K562 (cell line): Measurements from ENCODE around the gene ZC3H7B. TPM values are rescaled to one million over a fixed set of nuclear protein-coding genes. Genes with fewer than 3 reads are reported as not detected.

Source experiments
- ATAC-seq: fragments of 200-7000 bp; cut with Tn5 transposase; 3 replicates; pipeline ENCODE4 v1.9.1; 2020; ENCODE audit warnings: moderate library complexity
- BruUV-seq: library from RNA; stranded (reverse); fragments of 400-500 nt; replicated peaks from 2 replicates; lab custom pipeline; 2021; lab: Mats Ljungman, UMichigan
- CTCF ChIA-PET: fragments of 300-600 bp; formaldehyde crosslinking; extraction: SDS; loops from one replicate; lab custom pipeline; 2021; ENCODE audit warnings: low intra/inter-chr PET ratio; lab: Yijun Ruan, JAX
- POLR2A ChIA-PET: fragments of 300-600, 350-650 bp; sonication (Branson Sonifier 250); formaldehyde crosslinking; extraction: SDS; loops from one replicate; lab custom pipeline; 2021; ENCODE audit warnings: antibody characterized with exemption, inconsistent platforms; lab: Yijun Ruan, JAX
- DNase-seq, 4 experiments: peaks; one replicate each; pipeline versions ENCODE4 v3.0.0 to v3.0.0-alpha.2; 2011 to 2018; ENCODE audit warnings: low spot score in 3 of 4, mixed read lengths in 3 of 4; ENCODE audit errors: extremely low read depth in 1 of 4
- FAIRE-seq: peaks from 2 replicates; lab custom pipeline; 2011; peaks lifted over from hg19 to GRCh38; lab: Jason Lieb, UNC
- H2AFZ ChIP-seq: 2 replicates; pipeline ENCODE4 v1.6.0; 2011; ENCODE audit warnings: low read depth, low read length, control low read depth, inconsistent platforms
- H3K27ac ChIP-seq: fragments of 200-600 bp; 3 replicates; pipeline ENCODE4 v1.8.0; 2011; ENCODE audit warnings: low read depth, mild to moderate bottlenecking, control low read depth, inconsistent platforms, low read length, moderate library complexity, mixed read lengths; ENCODE audit errors: extremely low read depth
- H3K27me3 ChIP-seq, 2 experiments: fragments of 300-600 bp in 1 of 2; 2 replicates in 1 of 2; 3 replicates in 1 of 2; pipeline versions ENCODE4 v1.6.0 to v1.8.0; 2011; ENCODE audit warnings: inconsistent platforms in 2 of 2, low read length in 2 of 2, mild to moderate bottlenecking in 1 of 2, mixed read lengths in 1 of 2, moderate library complexity in 1 of 2; ENCODE audit not compliant: control insufficient read depth in 2 of 2, insufficient read depth in 2 of 2
- H3K36me3 ChIP-seq: fragments of 300-600 bp; 3 replicates; pipeline ENCODE4 v1.8.0; 2011; ENCODE audit warnings: mild to moderate bottlenecking, low read length, inconsistent platforms; ENCODE audit not compliant: control insufficient read depth, insufficient read depth
- H3K4me1 ChIP-seq, 2 experiments: fragments of 200-600 bp in 1 of 2; replicated peaks in 1 of 2; 2 replicates in 1 of 2; 3 replicates in 1 of 2; pipeline versions ENCODE4 v1.5.1 to v1.8.0; 2011; ENCODE audit warnings: inconsistent platforms in 2 of 2, low read length in 2 of 2, mild to moderate bottlenecking in 1 of 2, mixed read lengths in 1 of 2, moderate library complexity in 1 of 2; ENCODE audit not compliant: control insufficient read depth in 2 of 2, insufficient read depth in 2 of 2
- H3K4me2 ChIP-seq: 2 replicates; pipeline ENCODE4 v1.6.1; 2011; ENCODE audit warnings: low read length, control low read depth, inconsistent platforms, mixed read lengths; ENCODE audit not compliant: insufficient read depth
- H3K4me3 ChIP-seq: fragments of 200-600 bp; sonication (generic), shearing (Covaris generic); 2 replicates; pipeline ENCODE4 v1.5.1; 2016; ENCODE audit warnings: control low read depth, inconsistent platforms
- H3K79me2 ChIP-seq: fragments of 200-600 bp; 3 replicates; pipeline ENCODE4 v1.8.0; 2011; ENCODE audit warnings: low read length, inconsistent platforms; ENCODE audit not compliant: control insufficient read depth, insufficient read depth
- H3K9ac ChIP-seq, 2 experiments: 2 replicates each; pipeline versions ENCODE4 v1.6.0 to v1.6.1; 2011; ENCODE audit warnings: low read depth in 2 of 2, low read length in 2 of 2, control low read depth in 1 of 2, inconsistent platforms in 1 of 2, mild to moderate bottlenecking in 1 of 2, mixed read lengths in 1 of 2; ENCODE audit not compliant: insufficient read depth in 1 of 2
- H3K9me1 ChIP-seq: one replicate; pipeline ENCODE4 v1.6.0; 2011; ENCODE audit warnings: inconsistent platforms, mild to moderate bottlenecking, low read length, moderate library complexity; ENCODE audit not compliant: control insufficient read depth, insufficient read depth
- H3K9me3 ChIP-seq: replicated peaks from 2 replicates; pipeline ENCODE4 v1.5.1; 2011; ENCODE audit warnings: low read depth, low read length, inconsistent platforms; ENCODE audit not compliant: control insufficient read depth, insufficient read depth
- H4K20me1 ChIP-seq: replicated peaks from 2 replicates; pipeline ENCODE4 v1.6.1; 2011; ENCODE audit warnings: low read length, inconsistent platforms, mixed read lengths; ENCODE audit not compliant: control insufficient read depth, insufficient read depth
- FOSL1 ChIP-seq: fragments of 200-800 bp; sonication (Bioruptor generic); conservative IDR thresholded peaks from 2 replicates; pipeline ENCODE4 v1.6.1; 2016; ENCODE audit warnings: missing genetic modification characterization, missing compliant biosample characterization
- KAT8 ChIP-seq: fragments of 450-650 bp; IDR thresholded peaks from 2 replicates; pipeline ENCODE4 v1.6.1; 2016; ENCODE audit warnings: low read depth, mild to moderate bottlenecking
- POLR2G ChIP-seq: fragments of 200-400 bp; formaldehyde crosslinking; IDR thresholded peaks from 2 replicates; pipeline ENCODE4 v1.6.1; 2017; ENCODE audit warnings: low read depth, mild to moderate bottlenecking, antibody characterized with exemption, low read length, moderate library complexity
- SIX5 ChIP-seq, 2 experiments: IDR thresholded peaks; 2 replicates each; pipeline ENCODE4 v1.6.1; 2011; ENCODE audit warnings: low read length in 2 of 2, borderline replicate concordance in 1 of 2, low read depth in 1 of 2, mild to moderate bottlenecking in 1 of 2, moderate library complexity in 1 of 2; ENCODE audit not compliant: insufficient read depth in 1 of 2
- SNRNP70 ChIP-seq: fragments of 200-400 bp; formaldehyde crosslinking; optimal IDR thresholded peaks from 2 replicates; pipeline ENCODE3; 2017; ENCODE audit warnings: low read depth, low read length
- ZNF239 ChIP-seq: fragments of 250-450 bp; sonication (Bioruptor Pico); IDR thresholded peaks from 2 replicates; pipeline ENCODE4 v1.4.0; 2020; ENCODE audit warnings: mild to moderate bottlenecking
- ZNF707 ChIP-seq: fragments of 250-450 bp; sonication (Bioruptor Pico); conservative IDR thresholded peaks from 2 replicates; pipeline ENCODE4 v1.8.0; 2022; ENCODE audit warnings: inconsistent platforms, mild to moderate bottlenecking, moderate library complexity
- WGBS: fragments of 100-300 bp; shearing (Covaris generic); methylation state at CpG from one replicate; pipeline ENCODE4 v1.1.6; 2016; ENCODE audit warnings: low coverage, mixed read lengths; ENCODE audit not compliant: insufficient coverage; ENCODE audit errors: missing lambda C conversion rate; 5-methylcytosine and 5-hydroxymethylcytosine counted together
- in situ Hi-C: fragments of 300-500 bp; cut with MboI; formaldehyde crosslinking; loops from 4 replicates; pipeline ENCODE4 v1.15.0; 2018; ENCODE audit warnings: inconsistent platforms, mixed read lengths
- intact Hi-C: fragments of 100-400 bp; cut with micrococcal nuclease; formaldehyde crosslinking; loops from 2 replicates; pipeline ENCODE4 v1.14.2; 2022
- polyA plus RNA-seq, 8 experiments: library from polyadenylated mRNA; depleted of rRNA in 4 of 8; stranded (reverse) in 5 of 8; unstranded in 3 of 8; fragments of >200 nt; fragmentation: Nextera tagmentation in 2 of 8; fragmentation: Illumina TruSeq in 1 of 8; extraction: Ambion mirVana in 2 of 8; extraction: Trizol in 1 of 8; gene quantifications; 2 replicates each; pipeline versions ENCODE4 v1.2.1 to v1.2.3, GENCODE V29; 2011 to 2014; ENCODE audit warnings: inconsistent platforms in 1 of 8, missing spikeins in 1 of 8
- total RNA-seq, 7 experiments: library from RNA; depleted of rRNA in 6 of 7; stranded (reverse); fragments of >200 nt in 6 of 7; fragmentation: Illumina TruSeq in 2 of 7; extraction: Trizol in 2 of 7; gene quantifications; 2 replicates each; pipeline versions ENCODE4 v1.2.1 to v1.2.3, GENCODE V29; 2011 to 2021; ENCODE audit warnings: low replicate concordance in 1 of 7
- TF ChIP-seq, protein P1 (sequence below), 2 experiments: fragments of 450-650 bp in 1 of 2; sonication (generic) in 1 of 2; formaldehyde crosslinking in 1 of 2; IDR thresholded peaks in 1 of 2; conservative IDR thresholded peaks in 1 of 2; 2 replicates each; pipeline versions ENCODE4 v1.6.1 to v1.8.1; 2016 to 2023; ENCODE audit warnings: mild to moderate bottlenecking in 2 of 2, moderate library complexity in 2 of 2, inconsistent platforms in 1 of 2, missing genetic modification reagents in 1 of 2

The ZC3H7B gene
- total and polyA plus RNA-seq, 9 of the 15 experiments (the other 6 are each of a cell fraction or from before 2014, with no cell fraction given), result 0.07 to 49.8 (median 26.8) TPM

DNA sequence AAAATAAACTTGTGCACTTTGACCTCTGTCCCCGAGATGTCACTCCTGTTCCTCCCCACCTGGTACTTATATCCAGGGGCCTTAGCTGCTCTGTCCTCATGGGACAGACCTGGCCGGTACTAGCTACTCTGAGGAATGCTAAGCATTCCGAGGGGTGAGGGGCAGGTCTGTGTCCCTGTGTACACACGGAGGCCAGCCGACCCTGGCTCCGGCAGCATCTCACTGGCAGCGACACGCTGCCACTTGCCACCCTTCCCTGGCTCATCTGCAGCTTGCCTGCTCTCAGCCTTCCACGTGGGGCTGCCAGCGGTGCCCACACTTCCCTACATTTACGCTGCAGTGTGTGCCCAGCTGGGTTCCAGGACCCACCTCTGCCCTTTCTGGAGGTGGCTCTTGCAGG lies 58.8 kb downstream of the ZC3H7B start:
- peaks cover 34% of the 10 kb centered on the region; the same call in 1 of the 3 replicates for H3K36me3 ChIP-seq
- no peak overlapping the region for H3K4me3 ChIP-seq
- H4K20me1 ChIP-seq, result no peaks in the 10 kb centered on the region
- H2AFZ ChIP-seq, result no peak overlapping the region
- in situ Hi-C loops, result no loop called here
- no TSS peak for BruUV-seq
- no peak for FAIRE-seq
- peak overlapping the region in 1 of 2 experiments; percentile 61; a peak in 1 of 4 replicates for H3K9ac ChIP-seq
- no peak overlapping the region for H3K27ac ChIP-seq
- no peaks in the 10 kb centered on the region for H3K79me2 ChIP-seq
- TF ChIP-seq POLR2G (peak; percentile 39; the same call in 1 of the 2 replicates), KAT8 (no peak)
- no peaks in the 10 kb centered on the region for H3K27me3 ChIP-seq
- H3K4me2 ChIP-seq, result no peak overlapping the region
- intact Hi-C loops, result no loop called here
- POLR2A ChIA-PET, result interaction anchor here (0.7 to 2.1 kb wide), 4 partner anchors 10 to 96 kb away, joined by 3 to 10 read pairs (median 4); no protein-coding TSS in a partner anchor
- no peaks in the 10 kb centered on the region for H3K9me3 ChIP-seq
- CTCF ChIA-PET, result no interaction called here
- H3K9me1 ChIP-seq, result no peaks in the 10 kb centered on the region
- peaks cover 0 to 24% of the 10 kb centered on the region in 2 experiments; a peak in 4 of 5 replicates for H3K4me1 ChIP-seq
- DNase-seq, result no peak
- 82% methylated on average over 6 of the region's 11 CpGs for WGBS
- no peak; the same call in 2 of the 3 replicates for ATAC-seq

DNA sequence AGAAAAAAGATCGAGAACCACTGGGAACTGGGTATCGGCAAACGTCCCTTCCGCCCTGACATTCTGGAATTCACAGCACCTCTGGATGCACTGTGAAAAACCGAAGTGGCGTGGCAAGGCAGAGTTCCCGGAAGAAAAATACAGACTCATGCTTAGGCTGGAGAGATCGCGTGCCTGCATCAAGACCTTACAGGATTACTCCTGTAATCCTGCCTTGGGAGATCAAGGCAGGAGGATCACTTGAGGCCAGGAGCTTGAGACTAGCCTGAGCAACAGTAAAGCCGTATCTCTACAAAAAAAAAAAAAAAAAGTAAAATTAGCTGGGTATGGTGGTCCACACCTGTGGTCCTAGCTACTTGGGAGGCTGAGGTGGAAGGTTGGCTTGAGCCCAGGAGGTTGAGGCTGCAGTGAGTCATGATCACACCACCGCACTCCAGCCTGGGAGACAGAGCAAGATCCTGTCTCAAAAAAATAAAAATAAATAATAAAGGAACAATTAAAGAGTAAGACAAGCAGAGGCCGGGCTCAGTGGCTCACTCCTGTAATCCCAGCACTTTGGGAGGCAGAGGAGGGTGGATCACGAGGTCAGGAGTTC lies 60.5 kb downstream of the ZC3H7B start:
- BruUV-seq, result no TSS peak
- Histone ChIP-seq H3K4me1 (peaks cover 4 to 30% of the 10 kb centered on the region in 2 experiments; a peak in 4 of 5 replicates), H3K79me2 (no peaks in the 10 kb centered on the region), H3K9me3 (no peaks in the 10 kb centered on the region), H3K27me3 (no peaks in the 10 kb centered on the region), H4K20me1 (no peaks in the 10 kb centered on the region), H3K4me2 (no peak overlapping the region), H3K9me1 (no peaks in the 10 kb centered on the region), H3K9ac (peak overlapping the region in 1 of 2 experiments; percentile 35; a peak in 1 of 4 replicates), H3K27ac (no peak overlapping the region), H2AFZ (no peak overlapping the region), H3K4me3 (no peak overlapping the region), H3K36me3 (peaks cover 17% of the 10 kb centered on the region; the same call in 1 of the 3 replicates)
- ChIA-PET CTCF (no interaction called here), POLR2A (interaction anchor here (0.6 to 2.1 kb wide), 2 partner anchors 12 to 957 kb away, joined by 3 to 10 read pairs; no protein-coding TSS in a partner anchor)
- WGBS, result 74% methylated on average over 11 of the region's 13 CpGs
- in situ Hi-C loops (no loop called here), intact Hi-C loops (no loop called here)
- no peak for TF ChIP-seq ZNF707 (CRISPR knock-in tag)
- TF ChIP-seq, protein P1, sequence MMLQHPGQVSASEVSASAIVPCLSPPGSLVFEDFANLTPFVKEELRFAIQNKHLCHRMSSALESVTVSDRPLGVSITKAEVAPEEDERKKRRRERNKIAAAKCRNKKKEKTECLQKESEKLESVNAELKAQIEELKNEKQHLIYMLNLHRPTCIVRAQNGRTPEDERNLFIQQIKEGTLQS (IDR thresholded peaks at IDR 0.05), result peak; percentile 29; the same call in 1 of the 2 replicates
- TF ChIP-seq, protein P1 (CRISPR knock-in tag; conservative IDR thresholded peaks at IDR 0.05), result no peak
- TF ChIP-seq ZNF239 (CRISPR knock-in tag), result no peak
- TF ChIP-seq SIX5 (IDR thresholded peaks at IDR 0.05; ENCODE audit: borderline replicate concordance in 1 of 2, insufficient read depth in 1 of 2, low read depth in 1 of 2, low read length in 2 of 2), result no peak
- no peak for TF ChIP-seq SNRNP70
- TF ChIP-seq FOSL1 (tag), result 0 out of 2 replicates have a peak, but pooled peaks have one; percentile 20
- FAIRE-seq (no peak), ATAC-seq (no peak), DNase-seq (no peak)
